ENCODE results near the gene HERC5.
"Not testable (repeated sequence)": the region's sequence is repeated elsewhere in the genome, so short reads cannot be mapped to it uniquely, and the experiment has no call there.

Gene HERC5

GRCh38 chr4:88448211-88448765 is 8.6 kb upstream of the HERC5 start:
- not testable (repeated sequence) for DNase-seq (ENCODE audit: low read depth)

GRCh38 chr4:88448889-88449288 is 8.0 kb upstream of the HERC5 start:
- no peak for DNase-seq (ENCODE audit: low read depth)

GRCh38 chr4:88449290-88449689 is 7.6 kb upstream of the HERC5 start:
- no peak for DNase-seq (ENCODE audit: low read depth)

- no peak for DNase-seq (ENCODE audit: low read depth)
Observed at GRCh38 chr4:88451205-88451604, 5.7 kb upstream of the HERC5 start.

- no peak for DNase-seq (ENCODE audit: low read depth)
Observed at GRCh38 chr4:88452912-88453311, 4.0 kb upstream of the HERC5 start.

- DNase-seq (ENCODE audit: low read depth), result no peak
Observed at GRCh38 chr4:88457307-88458103, 586 bp downstream of the HERC5 start.

- no peak for DNase-seq (ENCODE audit: low read depth)
Observed at GRCh38 chr4:88458104-88458740, 1.3 kb downstream of the HERC5 start.

- DNase-seq (ENCODE audit: low read depth), result no peak
Observed at GRCh38 chr4:88465653-88466192, 8.8 kb downstream of the HERC5 start.

- DNase-seq (ENCODE audit: low read depth), result no peak
Observed at GRCh38 chr4:88467392-88467791, 10.5 kb downstream of the HERC5 start.

- no peak for DNase-seq (ENCODE audit: low read depth)
Observed at GRCh38 chr4:88477229-88477860, 20.4 kb downstream of the HERC5 start.

GRCh38 chr4:88478247-88478646 is 21.3 kb downstream of the HERC5 start:
- no peak for DNase-seq (ENCODE audit: low read depth)

- DNase-seq (ENCODE audit: low read depth), result no peak
Observed at GRCh38 chr4:88481537-88481936, 24.6 kb downstream of the HERC5 start.

GRCh38 chr4:88489100-88489761 is 32.3 kb downstream of the HERC5 start:
- DNase-seq (ENCODE audit: low read depth), result no peak

- DNase-seq (ENCODE audit: low read depth), result no peak
Observed at GRCh38 chr4:88497859-88498409, 41.0 kb downstream of the HERC5 start.

GRCh38 chr4:88503344-88503743 is 46.4 kb downstream of the HERC5 start:
- DNase-seq (ENCODE audit: low read depth), result no peak

- DNase-seq (ENCODE audit: low read depth), result no peak
Observed at GRCh38 chr4:88511236-88511635, 54.3 kb downstream of the HERC5 start.

GRCh38 chr4:88514557-88515511 is 57.9 kb downstream of the HERC5 start:
- no peak for DNase-seq (ENCODE audit: low read depth)

GRCh38 chr4:88516746-88517145 is 59.8 kb downstream of the HERC5 start:
- DNase-seq (ENCODE audit: low read depth), result no peak

- DNase-seq (ENCODE audit: low read depth), result no peak
Observed at GRCh38 chr4:88517825-88518224, 60.9 kb downstream of the HERC5 start.

GRCh38 chr4:88518911-88519310 is 62.0 kb downstream of the HERC5 start:
- DNase-seq (ENCODE audit: low read depth), result no peak
